ENCODE data around the gene IFNG-AS1.

The IFNG-AS1 gene

GRCh38 chr12:68040450-68041075 lies 51.3 kb downstream of the IFNG-AS1 start:
- DNase-seq, result peak; percentile 69

DNA sequence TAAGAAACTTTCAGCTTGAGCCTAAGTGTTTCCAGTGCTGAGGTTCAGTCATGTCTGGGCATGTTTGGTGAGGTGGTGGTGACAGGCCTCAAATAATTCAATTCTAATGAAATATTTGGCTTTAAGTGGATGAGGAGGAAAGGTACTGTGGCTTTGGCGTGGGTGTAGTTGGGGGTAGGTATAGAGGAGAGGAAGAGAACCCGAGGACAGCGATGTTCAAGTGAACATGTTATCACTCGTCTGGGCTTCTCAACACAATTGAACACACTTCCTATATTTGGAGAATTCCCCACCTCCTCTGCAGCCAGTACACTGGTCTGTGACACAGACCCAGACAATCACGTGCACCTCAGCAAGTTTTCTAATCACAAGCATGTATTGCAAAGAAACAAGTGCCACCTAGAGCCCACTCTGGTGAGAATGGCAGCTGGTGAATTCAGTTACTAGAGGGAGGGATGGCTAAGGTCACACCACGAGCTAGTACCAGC lies 53.0 kb downstream of the IFNG-AS1 start:
- no peak for DNase-seq

GRCh38 chr12:68043435-68043834 lies 54.2 kb downstream of the IFNG-AS1 start:
- no peak for DNase-seq

- no peak for DNase-seq
These were observed 59.5 kb downstream of the IFNG-AS1 start for GRCh38 chr12:68048648-68049297.

- DNase-seq, result no peak
These were observed 67.1 kb downstream of the IFNG-AS1 start for GRCh38 chr12:68056300-68056699.

DNA sequence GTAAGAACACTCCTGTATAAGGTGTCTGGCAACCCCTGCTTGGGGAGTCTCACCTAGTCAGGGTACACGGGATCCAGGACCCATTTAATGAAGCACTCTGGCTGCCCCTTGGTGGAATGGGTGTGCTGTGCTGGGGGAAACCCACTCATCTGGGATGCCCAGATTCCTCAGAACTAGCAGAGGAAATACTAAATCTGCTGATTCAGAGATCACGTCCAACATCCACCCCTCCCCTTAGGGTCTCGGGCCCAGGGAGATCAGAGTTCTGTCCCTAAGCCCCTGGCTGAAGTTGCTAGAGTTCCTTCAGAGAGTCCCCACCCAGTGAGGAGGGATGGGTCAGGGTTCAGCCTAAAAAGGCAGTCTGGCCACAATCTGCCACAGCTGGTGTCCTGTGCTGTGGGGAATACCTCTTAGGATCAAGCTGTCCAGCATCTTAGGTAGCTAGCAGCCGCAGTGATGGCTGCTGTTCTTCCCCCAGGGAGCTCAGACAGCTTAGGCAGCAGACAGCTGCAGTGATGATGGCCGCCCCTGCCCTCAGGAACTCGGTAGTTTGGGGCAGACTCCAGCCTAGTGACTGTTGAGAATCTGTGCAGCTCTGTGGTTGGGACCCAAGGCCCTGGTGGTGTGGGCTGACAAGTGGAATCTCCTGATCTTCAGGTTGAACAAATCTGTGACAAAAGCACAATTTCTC lies 74.8 kb downstream of the IFNG-AS1 start:
- no peak for DNase-seq

- DNase-seq, result no peak
These were observed 75.9 kb downstream of the IFNG-AS1 start for GRCh38 chr12:68065163-68065562.

DNA sequence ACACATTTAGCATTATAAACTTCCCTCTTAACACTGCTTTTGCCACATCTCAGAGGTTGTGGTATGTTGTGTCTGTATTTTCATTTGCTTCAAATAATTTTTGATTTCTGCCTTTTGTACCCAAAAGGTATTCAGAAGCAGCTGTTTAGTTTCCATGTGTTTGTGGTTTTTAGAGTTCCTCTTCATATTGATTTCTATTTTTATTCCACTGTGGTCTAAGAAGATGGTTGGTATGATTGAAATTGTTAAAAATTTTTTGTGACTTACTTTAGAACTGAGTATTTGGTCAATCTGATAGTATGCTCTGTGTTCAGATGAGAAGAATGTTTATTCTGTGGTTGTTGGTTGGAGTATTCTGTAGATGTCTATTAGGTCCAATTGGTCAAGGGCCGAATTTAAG lies 76.4 kb downstream of the IFNG-AS1 start:
- DNase-seq, result no peak

DNA sequence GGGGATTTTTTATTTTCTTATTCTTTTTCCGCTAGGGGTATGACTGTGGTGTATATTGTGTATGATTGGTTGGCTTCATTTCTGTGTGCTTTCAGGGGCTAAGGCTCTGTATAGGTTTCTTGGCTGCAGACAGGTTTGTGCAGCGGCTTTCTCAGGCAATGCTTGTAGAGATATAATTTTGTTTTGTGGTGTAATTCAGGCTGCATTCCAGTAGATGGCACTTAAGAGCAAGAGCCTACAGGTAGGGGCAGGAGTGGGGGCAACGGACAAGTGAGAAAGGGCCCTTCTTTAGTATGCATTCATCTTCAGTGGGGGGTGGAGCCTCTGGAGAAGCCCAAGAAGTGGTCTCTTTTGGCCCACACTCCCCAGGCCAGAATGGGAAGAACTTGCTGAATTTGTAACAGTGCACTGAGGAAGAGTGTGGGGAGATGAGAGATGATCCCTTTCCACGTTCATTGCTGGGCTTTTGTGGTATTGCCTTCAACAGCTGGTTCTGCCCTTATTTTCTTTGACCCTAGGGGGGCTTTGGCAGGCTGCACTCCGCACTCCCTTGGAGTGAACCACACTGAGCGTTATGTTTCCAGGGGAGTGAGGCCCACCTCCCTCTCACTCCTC lies 78.6 kb downstream of the IFNG-AS1 start:
- no peak for DNase-seq

DNA sequence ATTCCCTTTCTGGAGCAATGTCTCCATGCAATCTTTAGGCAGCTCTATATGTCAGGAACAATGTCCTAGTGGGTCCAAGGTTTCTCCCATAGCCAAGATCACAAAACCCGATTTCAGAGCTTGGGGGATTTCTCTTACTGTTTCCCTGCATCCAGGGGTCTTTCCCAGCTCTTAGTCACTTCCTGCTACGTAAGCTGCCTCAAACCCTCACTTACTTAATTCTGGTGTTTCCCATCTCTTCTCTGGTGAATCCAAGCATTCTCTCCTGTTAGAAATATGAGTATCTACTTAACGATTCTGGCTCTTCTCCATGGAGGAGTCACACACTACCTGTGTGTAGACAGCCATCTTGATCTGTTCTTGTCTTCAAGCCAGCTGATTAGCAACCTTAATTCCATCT lies 80.0 kb downstream of the IFNG-AS1 start:
- no peak for DNase-seq

All from NCI-H2029 treated with DMSO at 0.1 percent for 48 hours (cell line).